HG02610 (cell line): ENCODE data around the gene TFIP11.
"Not testable (repeated sequence)": the region's sequence is repeated elsewhere in the genome, so short reads cannot be mapped to it uniquely, and the experiment has no call there.

Experiments used
- ATAC-seq: cut with Tn5 transposase; IDR thresholded peaks from one replicate; pipeline ENCODE4 v1.9.1; 2021; ENCODE audit warnings: mild to moderate bottlenecking, moderate library complexity; ENCODE audit not compliant: unreplicated experiment

Gene TFIP11

DNA sequence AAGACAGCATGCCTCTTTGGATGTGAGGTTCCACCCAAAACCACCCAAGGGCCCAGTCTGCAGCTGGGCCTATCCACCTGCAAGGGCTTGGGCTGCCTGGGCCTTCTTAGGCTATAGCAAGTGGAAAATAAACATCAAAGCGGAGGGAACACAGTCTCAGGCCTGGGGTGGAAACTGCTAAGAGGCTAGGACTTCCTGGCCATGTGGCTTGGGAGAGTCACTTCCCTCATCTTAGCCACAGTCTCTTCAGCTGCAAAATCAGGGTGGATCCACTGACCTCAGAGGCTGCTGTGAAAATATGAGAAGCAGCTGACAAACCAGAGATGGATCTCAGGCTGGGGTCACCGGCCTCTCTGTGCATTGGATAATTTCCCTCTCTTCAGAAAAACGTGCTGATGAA lies 30.6 kb upstream of the TFIP11 start:
- no peak for ATAC-seq

DNA sequence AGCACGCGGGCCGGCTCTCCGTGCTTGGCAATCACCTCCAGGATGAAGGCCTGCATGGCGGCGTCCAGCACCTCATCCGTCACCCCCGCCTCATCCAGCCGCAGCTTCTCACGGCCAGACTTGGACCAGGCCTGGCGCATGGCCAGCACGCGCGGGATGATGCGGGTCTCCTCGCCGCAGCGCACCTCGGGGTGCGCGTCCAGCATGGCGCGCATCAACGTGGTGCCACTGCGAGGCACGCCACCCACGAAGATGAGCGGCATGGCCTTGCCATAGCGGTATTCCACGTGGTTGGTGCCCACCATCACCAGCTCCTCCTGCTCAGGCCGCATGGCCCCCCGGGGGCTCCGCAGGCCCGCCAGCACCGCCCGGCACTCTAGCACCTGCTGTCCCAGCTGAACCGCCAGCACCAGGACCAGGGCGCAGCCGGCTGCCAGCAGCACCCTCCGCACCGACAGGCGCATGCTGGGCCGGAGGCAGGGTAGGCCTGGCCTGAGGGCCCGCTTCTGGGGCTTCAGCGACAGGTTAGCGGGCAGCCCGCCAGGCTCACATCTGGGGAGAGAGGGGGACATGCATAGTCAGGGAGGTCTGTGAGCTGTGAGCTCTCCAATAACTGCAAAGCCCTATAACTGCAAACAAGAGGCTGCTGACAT lies 29.0 kb upstream of the TFIP11 start:
- ATAC-seq = no peak

DNA sequence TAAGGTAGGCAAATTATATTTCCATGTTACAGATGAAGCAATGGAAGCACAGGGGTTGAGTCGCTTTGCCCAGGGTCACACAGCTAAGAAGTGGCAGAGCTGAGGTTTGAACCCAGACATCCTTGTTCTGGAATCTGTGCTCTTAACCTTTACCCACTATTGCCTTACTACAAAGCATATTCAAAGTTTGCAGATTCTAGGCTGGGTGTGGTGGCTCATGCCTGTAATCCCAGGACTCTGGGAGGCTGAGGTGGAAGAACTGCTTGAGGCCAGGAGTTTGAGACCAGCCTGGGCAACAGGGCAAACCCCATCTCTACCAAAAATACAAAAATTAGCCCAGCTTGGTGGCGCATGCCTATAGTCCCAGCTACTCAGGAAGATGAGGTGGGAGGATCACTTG lies 27.8 kb upstream of the TFIP11 start:
- no peak for ATAC-seq

DNA sequence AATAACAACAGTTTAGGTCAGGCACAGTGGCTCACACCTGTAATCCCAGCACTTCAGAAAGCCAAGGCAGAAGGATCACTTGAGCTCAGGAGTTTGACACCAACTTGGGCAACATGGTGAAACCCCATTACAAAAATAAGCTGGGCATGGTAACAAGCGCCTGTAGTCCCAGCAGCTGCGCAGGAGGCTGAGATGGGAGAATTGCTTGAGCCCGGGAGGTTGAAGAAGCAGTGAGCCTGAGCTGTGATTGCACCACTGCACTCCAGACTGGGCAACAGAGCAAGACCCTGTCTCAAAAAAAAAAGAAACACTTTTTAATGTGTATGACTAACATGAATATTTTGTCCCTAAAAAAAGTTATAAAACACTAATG lies 24.5 kb upstream of the TFIP11 start:
- ATAC-seq = no peak

DNA sequence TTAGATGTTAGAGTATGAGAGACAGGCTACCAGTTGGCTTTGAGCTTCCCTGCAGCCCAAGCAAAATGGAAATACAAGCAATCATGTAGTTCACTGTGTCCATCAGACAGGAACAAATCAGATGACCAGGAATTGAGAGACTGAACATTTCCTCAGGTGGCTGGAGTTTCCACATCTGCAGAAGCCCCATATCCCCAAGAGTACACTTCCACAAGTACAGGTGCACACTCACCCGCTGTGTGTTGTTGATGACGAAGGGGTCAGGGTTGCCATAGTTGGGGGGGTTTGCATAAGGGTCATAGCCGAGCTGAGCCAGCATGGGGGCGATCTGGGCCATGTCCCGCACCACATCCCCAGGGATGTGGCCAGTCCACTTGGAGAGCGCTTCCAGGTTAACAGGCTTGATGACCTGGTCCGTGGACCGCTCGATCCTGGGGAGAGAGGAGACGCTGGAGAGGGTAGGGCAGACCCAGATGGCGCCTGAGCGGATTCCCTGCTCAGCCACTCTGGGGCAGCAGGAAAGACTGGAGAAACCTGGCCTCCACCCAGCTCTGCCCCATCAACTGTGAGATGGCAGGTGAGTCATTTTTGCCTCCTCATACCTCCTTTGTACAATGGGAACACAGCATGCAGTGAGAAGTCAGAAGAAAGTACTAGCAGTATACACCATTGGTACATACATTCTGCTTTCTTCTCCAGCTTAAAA lies 23.9 kb upstream of the TFIP11 start:
- no peak for ATAC-seq

DNA sequence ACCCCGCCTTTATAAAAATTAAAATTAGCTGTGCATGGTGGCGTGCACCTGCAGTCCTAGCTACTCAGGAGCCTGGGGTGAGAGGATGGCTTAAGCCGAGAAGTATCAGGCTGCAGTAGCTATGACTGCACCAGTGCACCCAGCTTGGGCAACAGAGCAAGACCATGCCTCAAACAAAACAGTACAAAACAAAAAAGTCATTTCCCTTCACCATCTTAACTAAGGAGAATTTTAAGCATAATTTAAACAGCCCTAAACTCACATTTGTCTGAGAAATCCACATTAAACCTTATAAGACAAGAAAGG lies 23.3 kb upstream of the TFIP11 start:
- no peak for ATAC-seq

DNA sequence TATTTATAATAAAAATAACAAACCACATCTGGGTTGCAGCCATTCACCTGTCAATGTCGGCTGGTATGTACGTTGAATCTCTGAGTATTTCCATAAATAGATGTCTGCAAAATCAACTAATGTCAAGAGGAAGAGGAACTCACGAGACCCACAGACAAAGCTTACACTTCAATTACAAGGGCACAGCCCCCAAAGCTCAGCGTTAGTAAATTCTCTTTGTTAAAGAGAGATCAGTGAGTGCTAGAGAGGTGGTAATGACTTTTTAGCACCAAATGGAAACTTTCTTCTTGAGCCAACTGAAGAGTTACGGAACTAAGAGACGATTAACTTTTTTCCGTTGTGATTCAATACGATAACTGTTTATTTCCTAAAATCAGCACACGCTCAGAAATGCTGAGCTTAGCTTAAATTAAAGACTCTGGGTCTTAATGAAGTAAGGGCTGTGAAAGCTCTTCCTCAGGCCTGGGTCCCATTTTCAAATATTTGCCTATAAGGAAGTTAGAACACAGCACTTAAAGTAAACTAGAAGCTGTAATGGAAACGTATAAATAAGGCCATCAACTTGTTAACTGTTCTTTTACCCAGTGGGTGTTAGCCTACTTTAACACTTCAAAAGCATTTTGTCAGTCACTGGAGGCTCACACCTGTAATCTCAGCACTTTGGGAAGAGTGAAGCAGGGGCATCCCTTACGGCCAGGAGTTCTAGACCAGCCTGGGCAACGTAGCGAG lies 22.8 kb upstream of the TFIP11 start:
- no peak for ATAC-seq

DNA sequence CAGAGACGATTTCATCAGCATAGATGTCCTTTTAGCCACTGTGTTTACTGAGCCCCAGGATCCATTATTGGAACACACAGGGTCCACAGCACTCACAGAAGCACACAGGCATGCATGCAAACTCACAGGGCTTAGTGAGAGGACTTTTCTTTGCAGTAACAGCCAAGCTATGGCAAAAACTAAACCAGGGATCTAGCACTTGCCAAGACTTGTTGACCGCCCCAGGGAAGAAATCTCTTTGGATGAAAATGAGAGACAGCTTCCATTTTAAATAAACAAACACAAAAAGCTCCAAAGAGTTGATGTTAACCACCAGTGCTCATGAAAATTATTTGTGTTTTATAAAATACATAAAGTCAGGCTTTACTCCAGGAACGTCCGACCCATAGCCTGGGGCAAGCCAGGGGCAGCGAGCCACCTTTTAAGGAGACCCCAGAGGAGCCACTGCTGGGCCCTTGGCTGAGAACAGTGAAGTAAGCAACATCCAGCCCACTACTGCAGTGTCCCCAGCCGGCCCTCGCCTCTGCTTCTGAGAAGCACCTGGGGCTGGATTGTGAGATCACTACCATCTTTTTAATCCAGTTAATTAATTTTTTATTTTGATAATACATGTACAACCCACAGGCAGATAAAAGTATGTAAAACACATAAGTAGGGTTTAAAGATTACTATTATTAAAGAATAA lies 22.0 kb upstream of the TFIP11 start:
- no peak for ATAC-seq

DNA sequence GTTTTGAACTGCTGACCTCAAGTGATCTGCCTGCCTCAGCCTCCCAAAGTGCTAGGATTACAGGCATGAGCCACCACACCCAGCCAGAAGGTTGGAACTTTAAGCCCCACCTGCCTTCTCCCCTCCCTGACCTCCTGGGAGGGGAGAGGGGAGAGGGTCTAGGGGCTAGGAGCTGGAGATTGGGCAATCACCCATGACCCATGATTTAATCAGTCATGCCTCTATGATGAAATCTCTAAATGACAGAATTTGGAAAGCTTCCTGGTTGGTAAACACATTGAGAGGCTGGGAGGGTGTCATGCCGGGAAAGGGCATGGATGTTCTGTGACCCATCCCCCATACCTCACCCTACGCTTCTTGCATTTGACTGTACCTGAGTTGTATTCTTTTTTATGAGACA lies 17.1 kb upstream of the TFIP11 start:
- ATAC-seq = no peak

DNA sequence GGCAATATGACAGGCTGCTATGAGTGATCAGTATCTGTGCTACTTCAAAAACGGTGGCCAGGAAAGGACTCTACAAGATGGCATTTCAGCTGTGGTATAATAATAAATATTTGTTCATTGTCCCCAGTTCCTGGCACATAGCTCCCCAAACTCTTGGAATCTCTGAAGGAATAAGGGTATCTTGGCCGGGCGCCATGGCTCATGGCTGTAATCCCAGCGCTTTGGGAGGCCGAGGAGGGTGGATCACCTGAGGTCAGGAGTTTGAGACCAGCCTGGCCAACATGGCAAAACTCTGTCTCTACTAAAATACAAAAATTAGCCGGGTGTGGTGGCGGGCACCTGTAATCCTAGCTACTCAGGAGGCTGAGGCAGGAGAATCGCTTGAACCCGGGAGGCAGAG lies 16.2 kb upstream of the TFIP11 start:
- not testable (repeated sequence) for ATAC-seq

DNA sequence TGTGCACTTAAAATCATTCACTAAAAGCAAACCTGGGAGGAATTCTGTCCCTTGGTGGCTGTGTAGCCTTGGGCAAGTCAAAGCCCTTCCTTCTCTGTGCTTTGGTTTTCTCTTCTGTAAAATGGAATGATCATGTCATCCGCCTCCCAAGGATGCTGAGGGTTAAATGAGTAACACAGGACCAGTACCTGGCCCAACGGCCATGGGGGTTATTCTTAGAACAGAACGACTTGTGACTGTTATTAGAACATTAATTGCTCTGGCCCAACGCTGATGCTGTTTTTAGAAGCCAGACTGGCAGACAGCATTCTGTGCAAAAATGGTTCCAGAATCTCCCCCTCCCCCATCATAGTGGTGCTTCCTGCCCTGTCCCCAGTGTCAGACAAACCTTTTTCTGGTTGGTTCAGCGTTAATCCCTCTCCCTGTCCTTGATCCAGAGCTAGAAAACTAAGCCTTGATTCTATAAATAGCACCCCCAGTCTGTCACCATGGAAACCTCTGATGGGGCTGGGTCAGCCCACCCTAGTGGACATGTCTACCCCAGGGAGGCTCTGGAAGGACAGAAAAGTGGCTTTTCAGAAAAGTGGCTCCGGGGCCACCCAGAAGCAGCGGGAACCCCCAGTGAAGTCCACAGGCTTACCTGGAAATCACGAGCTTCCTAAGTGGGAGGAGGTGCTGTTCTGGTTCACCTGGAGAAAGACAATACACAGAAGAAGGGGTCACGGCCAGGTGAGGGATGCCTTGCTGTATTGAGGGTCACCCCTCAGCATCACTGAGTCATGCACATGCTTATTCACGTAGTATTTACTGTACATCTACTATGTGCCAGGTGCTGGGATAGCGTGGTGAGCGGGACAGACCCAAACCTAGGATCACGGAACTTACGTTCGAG lies 15.5 kb upstream of the TFIP11 start:
- ATAC-seq = no peak

DNA sequence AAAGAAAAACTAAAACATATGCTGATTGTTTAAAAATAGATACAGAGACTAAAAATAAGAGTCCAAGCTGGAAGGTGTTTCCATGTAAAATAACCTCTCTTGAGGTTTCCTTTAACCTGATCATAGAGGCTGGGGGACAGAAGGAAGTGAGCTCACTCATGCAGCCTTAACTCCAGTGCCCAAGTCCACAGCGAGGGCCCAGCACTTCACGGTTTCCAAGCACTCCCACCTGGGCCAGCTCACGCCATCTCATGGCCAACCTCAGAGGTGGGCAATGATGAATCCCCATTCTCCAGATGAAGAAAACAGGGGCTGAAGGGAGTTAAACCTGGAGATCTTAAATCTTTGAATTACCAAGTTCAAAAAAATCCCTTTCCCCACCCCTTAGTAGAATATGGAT lies 14.9 kb upstream of the TFIP11 start:
- ATAC-seq = no peak

DNA sequence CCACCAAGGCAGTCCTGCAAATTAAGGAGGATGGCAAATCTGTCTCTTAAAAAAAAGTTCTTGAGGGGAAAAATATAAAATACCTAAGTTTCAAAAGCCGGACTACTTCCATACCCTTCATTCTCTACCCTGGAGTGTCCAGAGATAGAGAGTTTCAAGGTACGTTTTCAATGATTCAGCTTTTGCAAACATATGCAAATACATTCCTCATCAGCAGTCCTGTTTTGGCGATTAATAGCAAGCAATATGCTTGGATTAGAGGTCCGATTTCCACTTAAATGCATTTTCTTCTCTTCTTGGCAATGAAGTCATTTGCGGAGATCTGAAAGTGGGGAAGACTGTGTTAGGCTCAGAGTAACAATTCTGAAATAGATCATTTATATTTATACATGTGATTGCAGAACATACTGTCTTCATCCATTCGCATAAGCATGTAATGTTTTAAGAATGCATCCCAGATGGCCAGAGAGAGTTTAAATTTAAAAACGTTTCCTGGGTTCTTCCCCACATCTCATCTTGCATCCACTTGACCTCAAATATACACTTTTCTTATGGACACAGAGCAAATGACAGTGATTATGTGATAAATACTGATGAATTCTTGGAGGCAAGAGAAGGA lies 13.8 kb upstream of the TFIP11 start:
- ATAC-seq = no peak

DNA sequence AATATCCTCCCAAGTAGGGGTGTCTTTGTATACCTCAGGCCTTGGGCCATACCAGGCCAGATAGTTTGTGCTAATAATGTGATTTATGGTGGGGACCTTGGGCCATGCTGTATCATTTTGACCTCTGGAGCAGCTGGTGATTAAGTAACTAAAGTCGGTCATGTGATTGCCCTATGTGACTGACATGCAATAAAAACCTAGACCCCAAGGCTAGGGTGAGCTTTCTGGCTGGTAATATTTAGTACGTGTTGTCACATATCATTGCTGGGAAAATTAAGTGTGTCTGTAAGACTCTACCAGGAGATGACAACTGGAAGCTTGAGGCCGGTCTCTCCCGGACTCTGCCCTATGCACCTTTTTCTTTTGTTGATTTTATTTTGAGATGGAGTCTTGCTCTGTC lies 12.6 kb upstream of the TFIP11 start:
- no peak for ATAC-seq

DNA sequence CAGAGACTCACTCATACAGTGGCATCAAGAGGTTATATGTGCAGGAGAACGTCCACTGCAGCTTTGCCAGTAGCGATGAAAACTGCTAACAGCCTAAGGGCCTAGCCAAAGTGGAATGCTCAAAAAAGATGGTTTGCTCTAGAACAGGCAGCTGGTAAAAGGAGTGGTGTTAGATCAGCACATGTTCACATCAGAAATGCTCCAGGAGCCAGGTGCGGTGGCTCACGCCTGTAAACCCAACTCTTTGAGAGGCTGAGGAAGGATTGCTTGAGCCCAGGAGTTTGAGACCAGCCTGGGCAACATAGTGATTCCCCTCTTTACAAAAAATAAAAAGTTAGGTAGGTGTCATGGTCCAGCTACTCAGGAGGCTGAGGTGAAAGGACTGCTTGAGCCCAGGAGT lies 10.3 kb upstream of the TFIP11 start:
- ATAC-seq = no peak

DNA sequence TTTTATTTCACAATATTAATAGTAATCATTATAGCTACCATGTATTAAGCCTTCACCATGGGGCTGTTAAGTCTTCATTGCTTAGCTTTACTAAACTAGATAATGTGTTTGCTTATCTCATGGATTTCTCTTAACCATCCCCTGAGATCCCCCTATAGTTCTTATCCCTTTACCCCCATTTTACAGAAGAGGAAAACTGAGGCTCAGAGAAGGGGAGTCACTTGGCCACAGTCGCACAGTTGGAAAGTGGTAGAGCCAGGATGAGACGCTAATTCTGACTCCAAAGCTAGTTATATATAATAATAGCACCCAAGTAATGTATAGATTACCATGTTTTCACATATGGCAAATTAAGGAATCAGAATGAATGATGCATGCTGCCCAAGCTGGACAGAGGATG lies 9.7 kb upstream of the TFIP11 start:
- ATAC-seq = no peak

DNA sequence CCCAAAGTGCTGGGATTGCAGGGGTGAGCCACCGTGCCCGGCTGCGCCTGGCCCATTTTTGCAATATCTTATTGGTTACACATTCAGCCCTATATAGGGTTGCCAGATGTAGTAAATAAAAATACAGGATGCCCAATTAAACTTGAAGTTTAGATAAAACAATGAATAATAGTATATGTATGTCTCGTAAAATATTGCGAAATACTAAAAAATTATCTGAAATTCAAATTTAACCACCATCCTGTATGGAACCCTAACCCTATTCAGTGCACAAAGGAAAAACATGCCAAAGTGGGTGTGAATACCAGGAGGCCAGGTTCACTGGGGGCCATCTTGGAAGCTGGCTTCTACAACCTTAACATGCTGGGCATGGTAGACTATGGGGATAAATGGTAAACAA lies 5.2 kb upstream of the TFIP11 start:
- no peak for ATAC-seq

DNA sequence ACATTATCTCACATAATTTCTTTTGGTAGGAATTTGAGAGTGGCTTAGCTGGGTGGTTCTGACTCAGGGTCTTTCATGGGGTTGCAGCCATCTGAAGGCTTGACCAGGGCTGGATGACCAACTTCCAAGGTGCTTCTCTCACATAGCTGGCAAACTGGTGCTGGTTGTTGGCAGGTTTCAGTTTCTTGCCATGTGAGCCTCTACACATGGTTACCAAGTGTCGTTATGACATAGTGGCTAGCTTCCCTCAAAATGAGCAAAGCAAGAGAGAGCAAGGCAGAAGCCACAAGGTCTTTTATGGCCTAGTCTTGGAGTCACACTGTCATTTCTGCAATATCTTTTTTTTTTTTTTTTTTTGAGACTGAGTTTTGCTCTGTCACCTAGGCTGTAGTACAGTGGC lies 4.2 kb upstream of the TFIP11 start:
- no peak for ATAC-seq

DNA sequence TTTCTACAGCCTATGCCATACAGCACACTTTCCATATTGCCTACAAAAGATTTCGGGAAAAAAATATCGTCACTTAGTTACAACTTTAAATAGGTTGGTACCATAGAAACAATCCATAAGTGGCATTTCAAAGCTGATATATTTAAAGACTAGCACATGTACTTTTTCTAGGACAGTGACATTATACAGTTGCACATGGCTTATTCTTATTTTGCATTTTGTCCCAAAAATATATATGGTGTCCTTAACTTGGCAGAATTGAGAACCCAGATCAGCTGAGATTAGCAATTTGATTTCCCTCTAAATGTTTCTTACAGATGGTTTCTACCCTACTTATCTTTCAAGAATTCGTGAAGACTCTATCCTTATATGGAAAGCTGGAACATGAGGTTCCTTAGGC lies 3.7 kb upstream of the TFIP11 start:
- no peak for ATAC-seq

DNA sequence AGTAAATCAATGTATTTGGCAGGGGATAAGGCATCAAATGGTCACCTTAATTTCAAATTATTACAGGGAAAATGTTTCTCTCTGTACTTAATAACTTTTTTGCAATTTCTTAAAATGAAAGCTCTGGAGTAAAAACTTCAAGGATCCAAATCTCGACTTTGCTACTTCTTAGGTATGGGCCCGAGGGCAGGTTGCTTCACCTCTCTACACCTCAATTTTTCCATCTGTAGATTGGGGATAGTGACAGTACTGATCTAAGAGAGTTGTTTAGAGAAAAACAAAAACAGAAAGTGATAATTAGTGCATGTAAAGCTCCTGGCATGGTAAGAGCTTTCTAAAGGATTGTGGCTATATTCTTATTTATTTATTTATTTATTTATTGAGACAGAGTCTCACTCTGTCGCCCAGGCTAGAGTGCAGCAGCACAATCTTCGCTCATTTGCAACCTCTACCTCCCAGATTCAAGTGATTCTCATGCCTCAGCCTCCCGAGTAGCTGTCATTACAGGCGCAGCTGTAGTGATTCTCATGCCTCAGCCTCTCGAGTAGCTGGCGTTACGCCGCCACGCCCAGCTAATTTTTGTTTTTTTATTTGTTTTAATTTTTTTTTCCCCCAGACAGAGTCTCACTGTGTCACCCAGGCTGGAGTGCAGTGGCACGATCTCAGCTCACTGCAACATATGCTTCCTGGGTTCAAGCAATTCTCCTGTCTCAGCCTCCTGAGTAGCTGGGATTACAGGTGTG lies 2.3 kb upstream of the TFIP11 start:
- ATAC-seq = no peak
